ENCODE results near the gene CXCR6.

The CXCR6 gene

GRCh38 chr3:45972534-45973402 lies 29.5 kb downstream of the CXCR6 start:
- DNase-seq: peak; percentile 42

GRCh38 chr3:45974686-45975085 lies 31.4 kb downstream of the CXCR6 start:
- DNase-seq: no peak

- peak; percentile 35 for DNase-seq
Measured at GRCh38 chr3:45975686-45976085, 32.4 kb downstream of the CXCR6 start.

- peak; percentile 56 for DNase-seq
Measured at GRCh38 chr3:45976191-45977091, 33.2 kb downstream of the CXCR6 start.

- DNase-seq: peak; percentile 84
Measured at GRCh38 chr3:45978006-45978761, 34.9 kb downstream of the CXCR6 start.

GRCh38 chr3:45979378-45979777 lies 36.1 kb downstream of the CXCR6 start:
- DNase-seq: no peak

- peak; percentile 33 for DNase-seq
Measured at GRCh38 chr3:45980229-45980813, 37.1 kb downstream of the CXCR6 start.

GRCh38 chr3:45980819-45981218 lies 37.6 kb downstream of the CXCR6 start:
- DNase-seq: no peak

GRCh38 chr3:45981346-45982074 lies 38.2 kb downstream of the CXCR6 start:
- no peak for DNase-seq

- DNase-seq: no peak
Measured at GRCh38 chr3:45983770-45984169, 40.5 kb downstream of the CXCR6 start.

GRCh38 chr3:45984331-45985312 lies 41.4 kb downstream of the CXCR6 start:
- DNase-seq: no peak

- DNase-seq: no peak
Measured at GRCh38 chr3:45985532-45986302, 42.5 kb downstream of the CXCR6 start.

- DNase-seq: no peak
Measured at GRCh38 chr3:45986303-45986982, 43.2 kb downstream of the CXCR6 start.

- DNase-seq: no peak
Measured at GRCh38 chr3:45987368-45988291, 44.4 kb downstream of the CXCR6 start.

- no peak for DNase-seq
Measured at GRCh38 chr3:45988362-45988761, 45.1 kb downstream of the CXCR6 start.

- no peak for DNase-seq
Measured at GRCh38 chr3:45988804-45989203, 45.5 kb downstream of the CXCR6 start.

- no peak for DNase-seq
Measured at GRCh38 chr3:45990181-45990580, 46.9 kb downstream of the CXCR6 start.

GRCh38 chr3:45991341-45991740 lies 48.1 kb downstream of the CXCR6 start:
- no peak for DNase-seq

Data from CD4-positive, alpha-beta T cell treated with Interleukin-6 for 4 hours (primary cell).